ENCODE data around the gene ADCY5.

Gene ADCY5

GRCh38 chr3:123457841-123458240 is 9.0 kb upstream of the ADCY5 start:
- no peak for DNase-seq

GRCh38 chr3:123453675-123454074 is 4.8 kb upstream of the ADCY5 start:
- DNase-seq: no peak

GRCh38 chr3:123451186-123451585 is 2.3 kb upstream of the ADCY5 start:
- no peak for DNase-seq

- no peak for DNase-seq
Measured at GRCh38 chr3:123449997-123450604, 1.2 kb upstream of the ADCY5 start.

- DNase-seq: no peak
Measured at GRCh38 chr3:123449102-123449996, 459 bp upstream of the ADCY5 start.

- DNase-seq: no peak
Measured at GRCh38 chr3:123447749-123448517, 957 bp downstream of the ADCY5 start.

- DNase-seq: no peak
Measured at GRCh38 chr3:123447416-123447748, 1.5 kb downstream of the ADCY5 start.

- no peak for DNase-seq
Measured at GRCh38 chr3:123446610-123447109, 2.2 kb downstream of the ADCY5 start.

GRCh38 chr3:123446210-123446609 is 2.7 kb downstream of the ADCY5 start:
- no peak for DNase-seq

GRCh38 chr3:123445702-123446101 is 3.2 kb downstream of the ADCY5 start:
- DNase-seq: no peak

- no peak for DNase-seq
Measured at GRCh38 chr3:123444744-123445143, 4.1 kb downstream of the ADCY5 start.

GRCh38 chr3:123444023-123444422 is 4.9 kb downstream of the ADCY5 start:
- no peak for DNase-seq

- DNase-seq: no peak
Measured at GRCh38 chr3:123442908-123443307, 6.0 kb downstream of the ADCY5 start.

GRCh38 chr3:123442125-123442524 is 6.8 kb downstream of the ADCY5 start:
- no peak for DNase-seq

GRCh38 chr3:123439806-123440580 is 8.9 kb downstream of the ADCY5 start:
- no peak for DNase-seq

- DNase-seq: no peak
Measured at GRCh38 chr3:123432832-123433523, 15.9 kb downstream of the ADCY5 start.

- DNase-seq: no peak
Measured at GRCh38 chr3:123431658-123432324, 17.1 kb downstream of the ADCY5 start.

- no peak for DNase-seq
Measured at GRCh38 chr3:123431007-123431657, 17.8 kb downstream of the ADCY5 start.

GRCh38 chr3:123430266-123430665 is 18.6 kb downstream of the ADCY5 start:
- no peak for DNase-seq

GRCh38 chr3:123429362-123430125 is 19.3 kb downstream of the ADCY5 start:
- DNase-seq: no peak

Data from NCI-H1436 (cell line).